Liver (tissue), 3 donors: ENCODE measurements around the gene SLC38A10.
A peak's percentile ranks its signal among the peaks of the same experiment; 100 is the strongest.

Experiments used
- CTCF ChIP-seq: fragments of 150-350 bp; IDR thresholded peaks from 2 replicates; pipeline ENCODE4 v1.5.1; 2017; ENCODE audit warnings: improper control_type of control experiment, low read depth, low read length; ENCODE audit not compliant: missing input control
- MAX ChIP-seq: IDR thresholded peaks from 2 replicates; pipeline ENCODE4 v1.6.1; 2016; ENCODE audit warnings: antibody characterized with exemption
- NR2F2 ChIP-seq: IDR thresholded peaks from 2 replicates; pipeline ENCODE4 v1.6.1; 2016; ENCODE audit warnings: antibody characterized with exemption
- TAF1 ChIP-seq: conservative IDR thresholded peaks from 2 replicates; pipeline ENCODE4 v1.6.1; 2016; ENCODE audit warnings: antibody characterized with exemption, mild to moderate bottlenecking
- YY1 ChIP-seq: IDR thresholded peaks from 2 replicates; pipeline ENCODE4 v1.6.1; 2016; ENCODE audit warnings: antibody characterized with exemption, mild to moderate bottlenecking
- ZBTB33 ChIP-seq: IDR thresholded peaks from 2 replicates; pipeline ENCODE4 v1.6.1; 2016; ENCODE audit warnings: antibody characterized with exemption
- donor health status: healthy.
- donor health status: healthy.

GRCh38 chr17:81230043-81230820 lies 64.9 kb downstream of the SLC38A10 start:
- no peak for TF ChIP-seq ZBTB33
- TF ChIP-seq CTCF = peak; percentile 22
- TF ChIP-seq TAF1 = no peak
- no peak for TF ChIP-seq YY1
- no peak for TF ChIP-seq MAX
- TF ChIP-seq NR2F2 = no peak
